ENCODE results near the gene TPCN1.
A peak's percentile ranks its signal among the peaks of the same experiment; 100 is the strongest.

The TPCN1 gene

DNA sequence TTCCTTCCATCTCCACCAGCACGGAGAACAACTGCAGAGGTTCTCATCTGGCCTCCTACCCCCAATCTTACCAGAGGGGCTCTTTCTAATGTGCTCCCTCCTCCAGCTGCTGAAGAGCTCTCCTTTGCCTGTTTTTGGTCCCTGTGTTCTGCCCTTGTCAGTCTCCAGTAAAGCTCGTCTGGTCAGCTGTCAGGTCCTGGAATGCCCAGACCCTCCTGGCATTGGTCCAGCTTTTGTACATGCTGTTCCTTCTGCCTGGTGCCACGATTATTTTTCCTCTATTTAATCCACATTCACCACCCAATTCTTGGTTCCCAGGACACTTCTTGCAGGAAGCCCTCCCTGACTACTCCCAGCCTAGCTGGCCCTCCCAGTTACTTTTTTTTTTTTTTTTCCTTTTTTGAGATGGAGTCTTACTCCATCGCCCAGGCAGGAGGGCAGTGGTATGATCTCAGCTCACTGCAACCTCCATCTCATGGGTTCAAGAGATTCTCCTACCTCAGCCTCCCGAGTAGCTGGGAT, 107.2 kb downstream of the TPCN1 start:
- no peak overlapping the region for H3K27ac ChIP-seq (ENCODE audit: low read depth, low read length, severe bottlenecking)
- H3K9me3 ChIP-seq (ENCODE audit: control insufficient read depth, low read length): no peaks in the 10 kb centered on the region
- 79 to 81% methylated on average over 3 of the region's 5 CpGs for WGBS, 2 experiments (ENCODE audit: insufficient coverage in 2 of 2)
- H3K36me3 ChIP-seq (ENCODE audit: control insufficient read depth, insufficient read depth, low read length): no peaks in the 10 kb centered on the region
- H3K4me3 ChIP-seq (ENCODE audit: extremely low read depth, insufficient read depth, low read length, poor library complexity, severe bottlenecking): no peak overlapping the region
- H3K4me1 ChIP-seq (ENCODE audit: control insufficient read depth, insufficient read depth, low read length, poor library complexity, severe bottlenecking): peaks cover 6% of the 10 kb centered on the region

- peaks cover 6% of the 10 kb centered on the region for H3K4me1 ChIP-seq (ENCODE audit: control insufficient read depth, insufficient read depth, low read length, poor library complexity, severe bottlenecking)
- H3K4me3 ChIP-seq (ENCODE audit: extremely low read depth, insufficient read depth, low read length, poor library complexity, severe bottlenecking): no peak overlapping the region
- no peak overlapping the region for H3K27ac ChIP-seq (ENCODE audit: low read depth, low read length, severe bottlenecking)
- no peaks in the 10 kb centered on the region for H3K36me3 ChIP-seq (ENCODE audit: control insufficient read depth, insufficient read depth, low read length)
- WGBS, 2 experiments (ENCODE audit: insufficient coverage in 2 of 2): 91 to 93% methylated on average over 6 to 9 of the region's 9 CpGs
- no peaks in the 10 kb centered on the region for H3K9me3 ChIP-seq (ENCODE audit: control insufficient read depth, low read length)
Observed at GRCh38 chr12:113329022-113329790, 107.9 kb downstream of the TPCN1 start.

DNA sequence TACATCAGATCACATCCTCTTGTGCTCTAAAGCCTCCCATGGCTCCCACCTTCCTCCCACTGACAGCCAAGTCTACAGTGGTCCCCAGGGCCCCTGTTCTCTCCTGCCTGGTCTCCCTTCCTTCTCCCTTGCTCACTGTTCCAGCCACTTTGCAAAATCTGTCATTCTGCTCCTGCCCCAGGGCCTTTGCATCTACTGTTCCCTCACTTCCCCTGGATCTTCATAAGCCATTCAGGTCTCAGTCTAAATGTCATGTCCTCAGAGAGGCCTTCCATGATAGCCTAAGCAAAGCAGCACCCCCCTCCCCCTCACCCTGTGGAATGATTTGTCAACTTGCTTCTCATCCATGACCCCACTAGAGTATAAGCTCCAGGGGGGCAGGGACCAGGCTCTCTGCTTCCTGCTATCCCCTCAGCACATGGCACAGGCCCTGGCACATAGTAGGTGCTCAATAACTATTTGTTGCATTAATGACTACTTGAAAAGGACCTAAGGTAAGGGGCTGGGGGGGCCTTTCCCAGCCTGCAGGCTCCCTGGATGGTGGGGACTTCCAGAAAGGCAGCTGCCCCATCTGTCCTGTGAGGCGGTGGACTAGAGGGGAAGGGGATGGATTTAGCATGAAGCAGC, 108.6 kb downstream of the TPCN1 start:
- Histone ChIP-seq H3K36me3 (ENCODE audit: control insufficient read depth, insufficient read depth, low read length) (no peaks in the 10 kb centered on the region), H3K4me1 (ENCODE audit: control insufficient read depth, insufficient read depth, low read length, poor library complexity, severe bottlenecking) (peaks cover 6% of the 10 kb centered on the region)
- WGBS, 2 experiments (ENCODE audit: insufficient coverage in 2 of 2): no CpG with 5 or more reads among the region's 1 CpG

DNA sequence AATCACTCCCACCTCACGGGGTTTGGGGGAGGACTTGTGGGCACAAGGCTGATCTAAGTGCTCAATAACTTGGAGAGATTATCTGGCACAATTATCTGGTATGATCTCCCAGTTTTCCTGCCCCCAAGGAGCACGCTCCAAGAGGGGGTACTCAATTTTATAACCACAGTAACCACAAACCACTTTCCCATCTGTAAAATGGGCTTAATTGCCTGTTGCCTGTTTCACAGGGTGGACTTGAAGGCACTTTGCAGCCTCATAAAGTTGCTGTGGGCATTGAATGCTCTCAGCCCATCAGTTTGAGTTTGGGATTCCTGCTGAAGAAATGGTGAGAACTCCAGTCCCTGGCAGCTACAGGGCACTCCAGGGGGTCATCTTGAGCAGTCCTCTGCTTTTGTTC, 109.2 kb downstream of the TPCN1 start:
- WGBS, 2 experiments (ENCODE audit: insufficient coverage in 2 of 2): 86% methylated on average over 1 of the region's 2 CpGs; no CpG with 5 or more reads in 1 of the 2 experiments

More for the DNA sequence above, 108.6 kb downstream of the TPCN1 start:
- Histone ChIP-seq H3K27ac (ENCODE audit: low read depth, low read length, severe bottlenecking) (no peak overlapping the region), H3K9me3 (ENCODE audit: control insufficient read depth, low read length) (no peaks in the 10 kb centered on the region), H3K4me3 (ENCODE audit: extremely low read depth, insufficient read depth, low read length, poor library complexity, severe bottlenecking) (no peak overlapping the region)

DNA sequence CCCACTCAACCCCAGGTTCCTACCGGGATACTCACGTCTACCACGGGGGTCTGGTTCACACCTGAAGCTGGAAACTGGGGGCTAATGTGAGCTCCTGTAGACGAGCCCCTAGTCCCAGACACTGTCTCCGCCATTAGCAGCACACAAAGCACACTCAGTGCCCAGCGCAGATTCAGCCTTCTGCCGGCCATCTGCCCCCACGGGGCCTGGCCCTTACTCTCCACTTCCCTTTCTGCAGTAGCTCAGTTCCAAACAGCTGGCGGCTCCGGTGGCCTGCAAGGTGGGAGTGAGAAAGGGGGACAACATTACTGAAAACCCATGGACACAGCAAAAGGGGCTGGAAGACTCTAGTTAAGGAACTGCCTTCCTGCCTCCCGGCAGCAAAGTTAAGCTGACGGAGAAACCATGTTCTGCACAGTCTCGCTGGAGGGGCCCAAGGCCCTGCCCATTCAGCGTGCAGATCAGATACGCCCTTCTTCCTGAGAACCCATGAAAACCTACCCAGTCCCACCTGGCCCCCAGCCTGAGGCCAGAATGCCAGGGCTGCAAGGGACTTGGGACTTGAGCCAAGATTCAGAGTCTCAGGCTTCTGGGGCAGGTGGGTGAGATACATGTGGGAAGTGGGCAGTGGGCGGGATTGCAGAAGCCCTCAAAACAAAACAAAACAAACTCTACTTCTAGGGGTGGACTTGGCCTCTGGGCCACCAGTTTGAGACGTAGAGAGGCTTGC, 111.6 kb downstream of the TPCN1 start:
- H3K4me3 ChIP-seq (ENCODE audit: extremely low read depth, insufficient read depth, low read length, poor library complexity, severe bottlenecking): no peak overlapping the region
- H3K4me1 ChIP-seq (ENCODE audit: control insufficient read depth, insufficient read depth, low read length, poor library complexity, severe bottlenecking): no peaks in the 10 kb centered on the region
- H3K9me3 ChIP-seq (ENCODE audit: control insufficient read depth, low read length): no peaks in the 10 kb centered on the region
- H3K36me3 ChIP-seq (ENCODE audit: control insufficient read depth, insufficient read depth, low read length): no peaks in the 10 kb centered on the region
- 90 to 92% methylated on average over 10 to 15 of the region's 17 CpGs for WGBS, 2 experiments (ENCODE audit: insufficient coverage in 2 of 2)
- H3K27ac ChIP-seq (ENCODE audit: low read depth, low read length, severe bottlenecking): no peak overlapping the region

More for the DNA sequence above, 109.2 kb downstream of the TPCN1 start:
- Histone ChIP-seq H3K9me3 (ENCODE audit: control insufficient read depth, low read length) (no peaks in the 10 kb centered on the region), H3K4me1 (ENCODE audit: control insufficient read depth, insufficient read depth, low read length, poor library complexity, severe bottlenecking) (peaks cover 6% of the 10 kb centered on the region), H3K27ac (ENCODE audit: low read depth, low read length, severe bottlenecking) (no peak overlapping the region), H3K4me3 (ENCODE audit: extremely low read depth, insufficient read depth, low read length, poor library complexity, severe bottlenecking) (no peak overlapping the region), H3K36me3 (ENCODE audit: control insufficient read depth, insufficient read depth, low read length) (no peaks in the 10 kb centered on the region)

- WGBS, 2 experiments (ENCODE audit: insufficient coverage in 2 of 2): 88 to 90% methylated on average over 2 to 3 of the region's 5 CpGs
Observed at GRCh38 chr12:113333418-113333750, 112.1 kb downstream of the TPCN1 start.

GRCh38 chr12:113333877-113334785, 112.9 kb downstream of the TPCN1 start:
- no peaks in the 10 kb centered on the region for H3K4me1 ChIP-seq (ENCODE audit: control insufficient read depth, insufficient read depth, low read length, poor library complexity, severe bottlenecking)
- peak overlapping the region; percentile 49 for H3K4me3 ChIP-seq (ENCODE audit: extremely low read depth, insufficient read depth, low read length, poor library complexity, severe bottlenecking)
- H3K36me3 ChIP-seq (ENCODE audit: control insufficient read depth, insufficient read depth, low read length): no peaks in the 10 kb centered on the region
- no peak overlapping the region for H3K27ac ChIP-seq (ENCODE audit: low read depth, low read length, severe bottlenecking)
- 41 to 48% methylated on average over 22 to 23 of the region's 27 CpGs for WGBS, 2 experiments (ENCODE audit: insufficient coverage in 2 of 2)
- no peaks in the 10 kb centered on the region for H3K9me3 ChIP-seq (ENCODE audit: control insufficient read depth, low read length)

More at GRCh38 chr12:113333418-113333750, 112.1 kb downstream of the TPCN1 start:
- H3K36me3 ChIP-seq (ENCODE audit: control insufficient read depth, insufficient read depth, low read length): no peaks in the 10 kb centered on the region
- no peaks in the 10 kb centered on the region for H3K9me3 ChIP-seq (ENCODE audit: control insufficient read depth, low read length)
- no peaks in the 10 kb centered on the region for H3K4me1 ChIP-seq (ENCODE audit: control insufficient read depth, insufficient read depth, low read length, poor library complexity, severe bottlenecking)
- H3K4me3 ChIP-seq (ENCODE audit: extremely low read depth, insufficient read depth, low read length, poor library complexity, severe bottlenecking): no peak overlapping the region
- H3K27ac ChIP-seq (ENCODE audit: low read depth, low read length, severe bottlenecking): no peak overlapping the region

DNA sequence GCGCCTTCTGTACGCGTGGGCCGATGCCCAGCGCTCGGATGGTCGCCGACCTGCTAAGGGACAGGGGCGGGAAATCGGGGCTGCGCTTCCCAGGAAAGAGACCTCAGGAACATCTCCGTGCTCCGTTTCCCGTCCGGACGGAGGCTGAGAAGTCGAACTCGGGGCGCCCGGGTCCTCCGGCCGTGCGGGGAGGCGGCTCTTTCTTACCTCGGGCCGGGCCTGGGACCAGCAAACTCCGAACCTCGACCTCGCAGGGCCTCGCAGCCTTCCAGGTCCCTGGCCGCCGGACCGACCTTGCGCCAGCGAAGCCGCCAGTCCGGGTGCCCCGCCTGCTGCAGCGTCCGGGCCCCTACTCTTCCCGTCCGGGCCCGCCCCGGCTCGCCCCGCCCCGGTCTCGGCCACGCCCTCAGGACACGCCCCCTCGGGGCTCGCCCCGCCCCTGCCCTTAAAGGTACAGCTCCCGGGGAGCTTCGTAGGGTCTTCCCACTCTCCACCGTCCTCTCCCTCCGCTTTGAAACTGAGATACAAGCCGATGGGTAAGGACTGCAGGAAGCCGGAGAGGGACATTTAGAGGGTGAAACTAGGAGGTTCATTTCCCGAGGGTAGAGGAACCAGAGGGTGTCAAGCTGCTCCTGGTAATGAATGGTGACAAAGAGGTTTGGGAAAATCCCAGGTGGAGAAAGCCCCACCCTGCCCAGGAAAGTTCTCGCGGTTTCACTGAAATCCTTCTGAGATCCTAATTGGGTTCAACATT, 113.7 kb downstream of the TPCN1 start, which contains the start of gene SLC8B1:
Gene SLC8B1, minus strand, starts transcription at position 324 of the 754 bp plus-strand sequence. CDS start 2,231 bp downstream, outside the sequence.
- Histone ChIP-seq H3K4me3 (ENCODE audit: extremely low read depth, insufficient read depth, low read length, poor library complexity, severe bottlenecking) (peak within 1 kb of the TSS; percentile 49), H3K36me3 (ENCODE audit: control insufficient read depth, insufficient read depth, low read length) (no peaks in the 10 kb centered on the region), H3K4me1 (ENCODE audit: control insufficient read depth, insufficient read depth, low read length, poor library complexity, severe bottlenecking) (no peaks in the 10 kb centered on the region), H3K9me3 (ENCODE audit: control insufficient read depth, low read length) (no peaks in the 10 kb centered on the region), H3K27ac (ENCODE audit: low read depth, low read length, severe bottlenecking) (no peak within 1 kb of the TSS)
- WGBS, 2 experiments (ENCODE audit: insufficient coverage in 2 of 2): 0 to 1% methylated on average over 41 to 46 of the region's 62 CpGs

DNA sequence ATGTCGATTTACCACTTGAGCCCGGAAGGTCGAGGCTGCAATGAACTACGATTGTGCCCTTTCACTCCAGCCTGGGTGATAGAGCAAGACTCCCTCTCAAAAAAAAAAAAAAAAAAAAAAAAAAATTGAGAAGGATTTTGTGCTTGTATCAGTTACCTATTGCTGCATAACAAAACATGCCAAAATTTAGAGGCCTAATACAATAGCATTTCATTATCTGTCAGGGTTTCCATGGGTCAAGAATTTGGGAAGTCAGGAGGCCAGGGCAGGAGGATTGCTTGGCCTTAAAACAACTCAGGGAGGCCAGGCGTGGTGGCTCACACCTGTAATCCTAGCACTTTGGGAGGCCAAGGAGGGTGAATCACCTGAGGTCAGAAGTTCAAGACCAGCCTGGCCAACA, 118.3 kb downstream of the TPCN1 start:
- H3K27ac ChIP-seq (ENCODE audit: low read depth, low read length, severe bottlenecking): no peak overlapping the region
- WGBS, 2 experiments (ENCODE audit: insufficient coverage in 2 of 2): 90% methylated on average over 4 of the region's 5 CpGs; no CpG with 5 or more reads in 1 of the 2 experiments
- no peaks in the 10 kb centered on the region for H3K9me3 ChIP-seq (ENCODE audit: control insufficient read depth, low read length)
- H3K4me1 ChIP-seq (ENCODE audit: control insufficient read depth, insufficient read depth, low read length, poor library complexity, severe bottlenecking): no peaks in the 10 kb centered on the region
- H3K36me3 ChIP-seq (ENCODE audit: control insufficient read depth, insufficient read depth, low read length): no peaks in the 10 kb centered on the region
- H3K4me3 ChIP-seq (ENCODE audit: extremely low read depth, insufficient read depth, low read length, poor library complexity, severe bottlenecking): no peak overlapping the region

Data from mesodermal cell (in vitro differentiated cells).